PC-9 (cell line): ENCODE results near the gene AKAP12. TPM values are rescaled to one million over a fixed set of nuclear protein-coding genes. Genes with fewer than 3 reads are reported as not detected.
"Not testable (repeated sequence)": the region's sequence is repeated elsewhere in the genome, so short reads cannot be mapped to it uniquely, and the experiment has no call there.

Source experiments
- BruUV-seq: library from RNA; stranded (reverse); fragments of 400-500 nt; replicated peaks from 2 replicates; lab custom pipeline; 2021; lab: Mats Ljungman, UMichigan
- CTCF ChIA-PET: fragments of 300-600 bp; sonication (Branson Sonifier 250); formaldehyde crosslinking; loops from one replicate; lab custom pipeline; 2022; ENCODE audit warnings: antibody characterized with exemption; lab: Charles Lee
- POLR2A ChIA-PET: fragments of 300-600 bp; sonication (Branson Sonifier 250); formaldehyde crosslinking; loops from one replicate; lab custom pipeline; 2022; ENCODE audit warnings: antibody characterized with exemption; ENCODE audit not compliant: unreplicated experiment; lab: Charles Lee
- DNase-seq, 2 experiments: peaks; one replicate each; pipeline versions ENCODE4 v3.0.0 to v3.0.0-alpha.2; 2015 to 2022; ENCODE audit warnings: mixed read lengths in 1 of 2
- H2AFZ ChIP-seq: fragments of 200-600 bp; sonication (generic); 2 replicates; pipeline ENCODE4 v1.8.1; 2017; ENCODE audit warnings: antibody characterized with exemption
- H3F3A ChIP-seq: fragments of 200-600 bp; sonication (generic); 2 replicates; pipeline ENCODE4 v1.8.1; 2017; ENCODE audit warnings: antibody characterized with exemption, mild to moderate bottlenecking, low read depth; ENCODE audit not compliant: insufficient read depth
- H3K27ac ChIP-seq: fragments of 200-600 bp; sonication (generic); 2 replicates; pipeline ENCODE4 v1.6.1; 2016; ENCODE audit warnings: mixed run types
- H3K27me3 ChIP-seq: fragments of 200-600 bp; sonication (generic); 2 replicates; pipeline ENCODE4 v1.6.1; 2016; ENCODE audit warnings: low read depth, mixed run types; ENCODE audit not compliant: insufficient read depth
- H3K36me3 ChIP-seq: fragments of 200-600 bp; sonication (generic); 2 replicates; pipeline ENCODE4 v1.6.1; 2016; ENCODE audit warnings: low read depth, mixed run types
- H3K4me1 ChIP-seq: fragments of 200-600 bp; sonication (generic); replicated peaks from 2 replicates; pipeline ENCODE4 v1.6.1; 2016; ENCODE audit warnings: mixed run types; ENCODE audit not compliant: insufficient read depth
- H3K4me2 ChIP-seq: fragments of 200-600 bp; sonication (generic); 2 replicates; pipeline ENCODE4 v1.6.1; 2017; ENCODE audit warnings: mixed run types
- H3K4me3 ChIP-seq: fragments of 200-600 bp; sonication (generic); 2 replicates; pipeline ENCODE4 v1.6.1; 2016; ENCODE audit warnings: mixed run types
- H3K79me2 ChIP-seq: fragments of 200-600 bp; sonication (generic); 2 replicates; pipeline ENCODE4 v1.6.1; 2017; ENCODE audit warnings: low read depth, mixed run types
- H3K9me2 ChIP-seq: fragments of 200-600 bp; sonication (generic); 2 replicates; pipeline ENCODE4 v1.8.1; 2017; ENCODE audit warnings: mild to moderate bottlenecking; ENCODE audit not compliant: insufficient read depth
- H3K9me3 ChIP-seq: fragments of 200-600 bp; sonication (generic); 2 replicates; pipeline ENCODE4 v1.8.1; 2016; ENCODE audit warnings: low read depth; ENCODE audit not compliant: insufficient read depth
- H4K20me1 ChIP-seq: fragments of 200-600 bp; sonication (generic); 2 replicates; pipeline ENCODE4 v1.8.1; 2017; ENCODE audit not compliant: insufficient read depth
- CTCF ChIP-seq: fragments of 200-600 bp; sonication (generic); conservative IDR thresholded peaks from 2 replicates; pipeline ENCODE4 v1.6.1; 2017; ENCODE audit warnings: mixed run types, antibody characterized with exemption, mild to moderate bottlenecking, moderate library complexity
- EZH2 ChIP-seq: fragments of 200-600 bp; sonication (generic); IDR thresholded peaks from 2 replicates; pipeline ENCODE4 v1.8.0; 2017; ENCODE audit warnings: antibody characterized with exemption, low read depth
- intact Hi-C: fragments of 100-400 bp; cut with micrococcal nuclease; formaldehyde crosslinking; loops from one replicate; pipeline ENCODE4 v1.10.0; 2022; ENCODE audit not compliant: unreplicated experiment
- total RNA-seq: library from RNA; stranded (reverse); gene quantifications from 2 replicates; pipeline ENCODE4 v1.2.3, GENCODE V29; 2021

Gene AKAP12
- total RNA-seq, 1 experiment from 2014 or later = 12.6 TPM

GRCh38 chr6:151381722-151382121, 142.0 kb downstream of the AKAP12 start:
- H3K9me3 ChIP-seq = no peaks in the 10 kb centered on the region
- no peak for DNase-seq
- POLR2A ChIA-PET = no interaction called here
- intact Hi-C loops = no loop called here
- no peak overlapping the region for H3K4me3 ChIP-seq
- no peaks in the 10 kb centered on the region for H3K27me3 ChIP-seq
- 0 out of 2 replicates have a peak, but pooled peaks cover 4% of the 10 kb centered on the region for H3K4me1 ChIP-seq
- CTCF ChIA-PET = no interaction called here
- H3K27ac ChIP-seq = no peak overlapping the region
- no peak overlapping the region for H2AFZ ChIP-seq
- H3K9me2 ChIP-seq = no peaks in the 10 kb centered on the region
- TF ChIP-seq EZH2 (no peak), CTCF (no peak)
- H3F3A ChIP-seq = no peaks in the 10 kb centered on the region; the same call in none of the 2 replicates
- H3K4me2 ChIP-seq = no peak overlapping the region
- H3K79me2 ChIP-seq = peaks cover 96% of the 10 kb centered on the region
- BruUV-seq = no TSS peak
- H3K36me3 ChIP-seq = no peaks in the 10 kb centered on the region
- H4K20me1 ChIP-seq = no peaks in the 10 kb centered on the region

GRCh38 chr6:151382631-151383030, 142.9 kb downstream of the AKAP12 start:
- POLR2A ChIA-PET, CTCF ChIA-PET: not testable (repeated sequence)

GRCh38 chr6:151384151-151384550, 144.4 kb downstream of the AKAP12 start:
- no peak overlapping the region for H2AFZ ChIP-seq
- H3K27me3 ChIP-seq = no peaks in the 10 kb centered on the region
- no peaks in the 10 kb centered on the region for H4K20me1 ChIP-seq
- peaks cover 13% of the 10 kb centered on the region for H3F3A ChIP-seq
- CTCF ChIA-PET = no interaction called here
- no TSS peak for BruUV-seq
- H3K4me3 ChIP-seq = no peak overlapping the region
- intact Hi-C loops = no loop called here
- no peak overlapping the region for H3K4me2 ChIP-seq
- H3K9me3 ChIP-seq = no peaks in the 10 kb centered on the region
- H3K27ac ChIP-seq = no peak overlapping the region
- peaks cover 4% of the 10 kb centered on the region for H3K36me3 ChIP-seq
- TF ChIP-seq EZH2 (no peak), CTCF (no peak)
- peaks cover 18% of the 10 kb centered on the region for H3K4me1 ChIP-seq
- POLR2A ChIA-PET = no interaction called here
- no peak for DNase-seq
- no peaks in the 10 kb centered on the region for H3K9me2 ChIP-seq
- peaks cover 97% of the 10 kb centered on the region for H3K79me2 ChIP-seq

More at GRCh38 chr6:151382631-151383030, 142.9 kb downstream of the AKAP12 start:
- intact Hi-C loops, DNase-seq, H3K36me3 ChIP-seq, H3K4me1 ChIP-seq, BruUV-seq, H4K20me1 ChIP-seq, H3K4me3 ChIP-seq, H3K27me3 ChIP-seq, H3K9me2 ChIP-seq, H2AFZ ChIP-seq, H3F3A ChIP-seq, H3K9me3 ChIP-seq, H3K4me2 ChIP-seq, H3K27ac ChIP-seq: not testable (repeated sequence)
- H3K79me2 ChIP-seq = peaks cover 97% of the 10 kb centered on the region

GRCh38 chr6:151385177-151385576, 145.4 kb downstream of the AKAP12 start:
- no peak for DNase-seq
- H3K27ac ChIP-seq = no peak overlapping the region
- BruUV-seq = no TSS peak
- no peak overlapping the region for H3K4me3 ChIP-seq
- ChIA-PET CTCF (no interaction called here), POLR2A (no interaction called here)
- H3K4me2 ChIP-seq = no peak overlapping the region
- TF ChIP-seq EZH2 = no peak
- TF ChIP-seq CTCF = no peak
- no peaks in the 10 kb centered on the region for H3K9me2 ChIP-seq
- H4K20me1 ChIP-seq = no peaks in the 10 kb centered on the region
- H3K79me2 ChIP-seq = peaks cover 90% of the 10 kb centered on the region
- peaks cover 19% of the 10 kb centered on the region for H3K4me1 ChIP-seq
- H2AFZ ChIP-seq = no peak overlapping the region
- no peaks in the 10 kb centered on the region for H3K27me3 ChIP-seq
- intact Hi-C loops = no loop called here
- no peaks in the 10 kb centered on the region for H3K9me3 ChIP-seq
- peaks cover 4% of the 10 kb centered on the region for H3K36me3 ChIP-seq
- peaks cover 22% of the 10 kb centered on the region for H3F3A ChIP-seq
